Liver (tissue), 3 donors: ENCODE measurements around the gene CD96.

Experiments used
- FOXA1 ChIP-seq: IDR thresholded peaks from 2 replicates; pipeline ENCODE4 v1.6.1; 2016; ENCODE audit warnings: antibody characterized with exemption
- GABPA ChIP-seq, 2 donors: IDR thresholded peaks in 1 of 2; conservative IDR thresholded peaks in 1 of 2; 2 replicates each; pipeline ENCODE4 v1.6.1; 2016; ENCODE audit warnings: antibody characterized with exemption in 2 of 2, mild to moderate bottlenecking in 1 of 2, moderate library complexity in 1 of 2
- JUND ChIP-seq, 2 donors: IDR thresholded peaks; 2 replicates each; pipeline ENCODE4 v1.6.1; 2016; ENCODE audit warnings: antibody characterized with exemption in 2 of 2
- RAD21 ChIP-seq, 2 donors: IDR thresholded peaks; 2 replicates each; pipeline ENCODE4 v1.6.1; 2016; ENCODE audit warnings: antibody characterized with exemption in 2 of 2, mild to moderate bottlenecking in 2 of 2
- SP1 ChIP-seq: IDR thresholded peaks from 2 replicates; pipeline ENCODE4 v1.6.1; 2018; ENCODE audit warnings: antibody characterized with exemption, mild to moderate bottlenecking
- TAF1 ChIP-seq: conservative IDR thresholded peaks from 2 replicates; pipeline ENCODE4 v1.6.1; 2016; ENCODE audit warnings: antibody characterized with exemption, mild to moderate bottlenecking
- TF ChIP-seq, protein P1 (sequence below): fragments of 150-350 bp; IDR thresholded peaks from 2 replicates; pipeline ENCODE4 v1.5.1; 2017; ENCODE audit warnings: improper control_type of control experiment, low read depth, low read length; ENCODE audit not compliant: missing input control
- TF ChIP-seq, protein P2 (sequence below): IDR thresholded peaks from 2 replicates; pipeline ENCODE4 v1.6.1; 2016; ENCODE audit warnings: antibody characterized with exemption, mild to moderate bottlenecking
- TF ChIP-seq, protein P3 (sequence below): IDR thresholded peaks from 2 replicates; pipeline ENCODE4 v1.6.1; 2016; ENCODE audit warnings: antibody characterized with exemption
- donor health status: healthy.
- donor health status: healthy.

DNA sequence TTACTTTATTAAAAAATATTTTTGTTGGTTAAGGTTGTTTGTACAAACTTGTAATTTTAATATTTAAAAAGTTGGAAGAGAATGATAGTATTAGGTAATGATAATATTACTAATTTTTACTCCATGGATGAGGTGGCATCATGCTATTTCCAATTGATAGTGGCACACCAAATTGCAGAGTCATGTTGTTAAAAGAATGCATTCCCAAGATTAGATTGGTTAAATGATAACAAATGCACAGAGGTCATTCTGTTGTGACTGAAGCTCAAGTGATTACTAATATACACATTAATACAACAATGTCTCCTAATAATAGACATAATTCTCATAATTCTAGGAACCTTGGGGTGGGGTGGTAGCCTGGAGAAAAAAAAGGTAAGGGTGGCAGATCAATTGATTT lies 126.3 kb downstream of the CD96 start:
- TF ChIP-seq GABPA (IDR thresholded peaks at IDR 0.05 in 1 of 2, conservative IDR thresholded peaks at IDR 0.05 in 1 of 2), result no peak
- no peak for TF ChIP-seq RAD21 (IDR thresholded peaks at IDR 0.05)
- no peak for TF ChIP-seq JUND (IDR thresholded peaks at IDR 0.05)
- TF ChIP-seq, protein P1, sequence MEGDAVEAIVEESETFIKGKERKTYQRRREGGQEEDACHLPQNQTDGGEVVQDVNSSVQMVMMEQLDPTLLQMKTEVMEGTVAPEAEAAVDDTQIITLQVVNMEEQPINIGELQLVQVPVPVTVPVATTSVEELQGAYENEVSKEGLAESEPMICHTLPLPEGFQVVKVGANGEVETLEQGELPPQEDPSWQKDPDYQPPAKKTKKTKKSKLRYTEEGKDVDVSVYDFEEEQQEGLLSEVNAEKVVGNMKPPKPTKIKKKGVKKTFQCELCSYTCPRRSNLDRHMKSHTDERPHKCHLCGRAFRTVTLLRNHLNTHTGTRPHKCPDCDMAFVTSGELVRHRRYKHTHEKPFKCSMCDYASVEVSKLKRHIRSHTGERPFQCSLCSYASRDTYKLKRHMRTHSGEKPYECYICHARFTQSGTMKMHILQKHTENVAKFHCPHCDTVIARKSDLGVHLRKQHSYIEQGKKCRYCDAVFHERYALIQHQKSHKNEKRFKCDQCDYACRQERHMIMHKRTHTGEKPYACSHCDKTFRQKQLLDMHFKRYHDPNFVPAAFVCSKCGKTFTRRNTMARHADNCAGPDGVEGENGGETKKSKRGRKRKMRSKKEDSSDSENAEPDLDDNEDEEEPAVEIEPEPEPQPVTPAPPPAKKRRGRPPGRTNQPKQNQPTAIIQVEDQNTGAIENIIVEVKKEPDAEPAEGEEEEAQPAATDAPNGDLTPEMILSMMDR, result no peak
- TF ChIP-seq, protein P2, sequence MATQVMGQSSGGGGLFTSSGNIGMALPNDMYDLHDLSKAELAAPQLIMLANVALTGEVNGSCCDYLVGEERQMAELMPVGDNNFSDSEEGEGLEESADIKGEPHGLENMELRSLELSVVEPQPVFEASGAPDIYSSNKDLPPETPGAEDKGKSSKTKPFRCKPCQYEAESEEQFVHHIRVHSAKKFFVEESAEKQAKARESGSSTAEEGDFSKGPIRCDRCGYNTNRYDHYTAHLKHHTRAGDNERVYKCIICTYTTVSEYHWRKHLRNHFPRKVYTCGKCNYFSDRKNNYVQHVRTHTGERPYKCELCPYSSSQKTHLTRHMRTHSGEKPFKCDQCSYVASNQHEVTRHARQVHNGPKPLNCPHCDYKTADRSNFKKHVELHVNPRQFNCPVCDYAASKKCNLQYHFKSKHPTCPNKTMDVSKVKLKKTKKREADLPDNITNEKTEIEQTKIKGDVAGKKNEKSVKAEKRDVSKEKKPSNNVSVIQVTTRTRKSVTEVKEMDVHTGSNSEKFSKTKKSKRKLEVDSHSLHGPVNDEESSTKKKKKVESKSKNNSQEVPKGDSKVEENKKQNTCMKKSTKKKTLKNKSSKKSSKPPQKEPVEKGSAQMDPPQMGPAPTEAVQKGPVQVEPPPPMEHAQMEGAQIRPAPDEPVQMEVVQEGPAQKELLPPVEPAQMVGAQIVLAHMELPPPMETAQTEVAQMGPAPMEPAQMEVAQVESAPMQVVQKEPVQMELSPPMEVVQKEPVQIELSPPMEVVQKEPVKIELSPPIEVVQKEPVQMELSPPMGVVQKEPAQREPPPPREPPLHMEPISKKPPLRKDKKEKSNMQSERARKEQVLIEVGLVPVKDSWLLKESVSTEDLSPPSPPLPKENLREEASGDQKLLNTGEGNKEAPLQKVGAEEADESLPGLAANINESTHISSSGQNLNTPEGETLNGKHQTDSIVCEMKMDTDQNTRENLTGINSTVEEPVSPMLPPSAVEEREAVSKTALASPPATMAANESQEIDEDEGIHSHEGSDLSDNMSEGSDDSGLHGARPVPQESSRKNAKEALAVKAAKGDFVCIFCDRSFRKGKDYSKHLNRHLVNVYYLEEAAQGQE, result no peak
- TF ChIP-seq TAF1, result no peak
- no peak for TF ChIP-seq SP1
- no peak for TF ChIP-seq FOXA1
- TF ChIP-seq, protein P3, sequence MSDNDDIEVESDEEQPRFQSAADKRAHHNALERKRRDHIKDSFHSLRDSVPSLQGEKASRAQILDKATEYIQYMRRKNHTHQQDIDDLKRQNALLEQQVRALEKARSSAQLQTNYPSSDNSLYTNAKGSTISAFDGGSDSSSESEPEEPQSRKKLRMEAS, result no peak
